Thyroid gland (tissue), 4 donors: ENCODE data around the gene BUD13. TPM values are rescaled to one million over a fixed set of nuclear protein-coding genes. Genes with fewer than 3 reads are reported as not detected.
"Not testable (repeated sequence)": the region's sequence is repeated elsewhere in the genome, so short reads cannot be mapped to it uniquely, and the experiment has no call there.

Experiments used
- DNase-seq, 2 donors: peaks; one replicate each; pipeline ENCODE4 v3.0.0-alpha.2; 2019
- H3K27ac ChIP-seq, 3 donors: fragments of 200-600 bp; sonication (generic); 1 replicate in 2 of 3; 2 replicates in 1 of 3; pipeline ENCODE4 v1.5.1; 2016 to 2019; ENCODE audit warnings: mild to moderate bottlenecking in 1 of 3, moderate library complexity in 1 of 3
- H3K27me3 ChIP-seq: fragments of 200-600 bp; sonication (generic); one replicate; pipeline ENCODE4 v1.5.1; 2019
- H3K36me3 ChIP-seq, 2 donors: fragments of 200-600 bp; sonication (generic); one replicate each; pipeline ENCODE4 v1.5.1; 2016 to 2019
- H3K4me1 ChIP-seq, 2 donors: fragments of 200-600 bp; sonication (generic); one replicate each; pipeline ENCODE4 v1.5.1; 2017 to 2019
- H3K4me3 ChIP-seq, 3 donors: fragments of 200-600 bp; sonication (generic); replicated peaks in 1 of 3; 1 replicate in 2 of 3; 2 replicates in 1 of 3; pipeline ENCODE4 v1.5.1; 2016; ENCODE audit warnings: mild to moderate bottlenecking in 1 of 3
- H3K9me3 ChIP-seq: fragments of 200-600 bp; sonication (generic); one replicate; pipeline ENCODE4 v1.5.1; 2017
- CTCF ChIP-seq, 6 experiments: fragments of 200-600 bp in 3 of 6; fragments of 450-650 bp in 3 of 6; sonication (generic) in 3 of 6; IDR thresholded peaks; one replicate each; pipeline ENCODE4 v1.5.1; 2016 to 2019; ENCODE audit warnings: antibody characterized with exemption in 6 of 6, mild to moderate bottlenecking in 2 of 6, inconsistent platforms in 1 of 6, moderate library complexity in 1 of 6
- POLR2A ChIP-seq, 2 donors: fragments of 450-650 bp; IDR thresholded peaks; one replicate each; pipeline ENCODE4 v1.6.1; 2017; ENCODE audit warnings: antibody characterized with exemption in 2 of 2, mild to moderate bottlenecking in 2 of 2, moderate library complexity in 1 of 2
- WGBS, 2 donors: methylation state at CpG; one replicate each; pipeline ENCODE4 v1.1.5; 2017; 5-methylcytosine and 5-hydroxymethylcytosine counted together
- intact Hi-C: fragments of 100-400 bp; cut with DNase I; formaldehyde crosslinking; loops from one replicate; pipeline ENCODE4 v1.15.1; 2023
- total RNA-seq, 4 donors: library from RNA; depleted of rRNA; stranded (reverse); fragments of >200 nt; gene quantifications; one replicate each; pipeline ENCODE4 v1.2.3, GENCODE V29; 2016

Gene BUD13
- total RNA-seq, 4 donors from 2014 or later = 15.2 to 18.7 (median 17.8) TPM

DNA sequence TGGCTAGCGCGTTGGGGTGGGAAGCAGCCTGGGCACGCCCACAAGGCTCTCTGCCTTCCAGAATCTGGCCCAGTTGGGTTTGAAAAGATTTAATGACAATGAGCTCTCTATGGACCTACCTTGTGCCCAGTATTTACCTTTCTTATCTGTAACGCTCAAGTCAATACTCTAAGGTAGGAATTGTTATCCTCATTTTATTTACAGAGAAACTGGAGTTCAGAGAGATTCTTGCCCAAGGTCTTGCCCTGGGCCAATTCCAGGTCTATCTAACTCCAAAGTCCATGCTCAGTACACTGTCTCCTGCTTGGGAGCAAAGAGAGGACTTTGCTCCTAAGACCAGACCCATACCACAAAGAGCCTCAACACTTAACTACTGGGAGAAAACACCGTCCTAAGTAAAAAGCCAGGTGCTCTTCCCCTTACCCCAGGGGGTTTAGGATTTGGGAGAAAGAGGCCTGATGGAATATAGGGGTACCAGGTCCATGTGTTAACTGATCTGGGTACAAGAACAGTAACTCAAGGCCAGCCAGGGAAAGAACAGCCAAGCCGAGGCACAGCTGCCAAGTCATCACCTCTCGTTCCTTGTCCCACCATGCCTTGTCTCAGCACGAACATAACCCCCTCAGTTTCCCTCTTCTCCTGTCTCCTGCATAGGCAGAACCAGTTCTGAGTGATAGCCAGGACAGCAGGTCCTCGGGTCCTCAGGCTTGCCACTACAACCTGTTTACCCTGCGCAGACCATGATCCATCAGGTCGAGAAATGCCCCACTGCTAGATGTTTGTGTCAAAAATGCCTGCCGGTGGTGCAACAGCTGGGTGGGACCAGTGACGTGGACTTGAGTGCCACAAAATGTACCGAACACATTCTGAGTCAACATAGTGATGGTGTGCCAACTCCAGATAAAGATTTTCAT lies 35.7 kb upstream of the BUD13 start:
- no peaks in the 10 kb centered on the region for H3K9me3 ChIP-seq
- no peak for TF ChIP-seq CTCF (IDR thresholded peaks at IDR 0.05)
- TF ChIP-seq POLR2A (IDR thresholded peaks at IDR 0.05) = no peak
- 89 to 94% methylated on average over 14 of the region's 14 CpGs for WGBS, 2 donors
- intact Hi-C loops = no loop called here
- H3K27me3 ChIP-seq = no peaks in the 10 kb centered on the region
- H3K4me1 ChIP-seq = peaks cover 0 to 6% of the 10 kb centered on the region in 2 donors
- H3K4me3 ChIP-seq = no peak overlapping the region
- no peaks in the 10 kb centered on the region for H3K36me3 ChIP-seq
- H3K27ac ChIP-seq = no peak overlapping the region
- no peak for DNase-seq

DNA sequence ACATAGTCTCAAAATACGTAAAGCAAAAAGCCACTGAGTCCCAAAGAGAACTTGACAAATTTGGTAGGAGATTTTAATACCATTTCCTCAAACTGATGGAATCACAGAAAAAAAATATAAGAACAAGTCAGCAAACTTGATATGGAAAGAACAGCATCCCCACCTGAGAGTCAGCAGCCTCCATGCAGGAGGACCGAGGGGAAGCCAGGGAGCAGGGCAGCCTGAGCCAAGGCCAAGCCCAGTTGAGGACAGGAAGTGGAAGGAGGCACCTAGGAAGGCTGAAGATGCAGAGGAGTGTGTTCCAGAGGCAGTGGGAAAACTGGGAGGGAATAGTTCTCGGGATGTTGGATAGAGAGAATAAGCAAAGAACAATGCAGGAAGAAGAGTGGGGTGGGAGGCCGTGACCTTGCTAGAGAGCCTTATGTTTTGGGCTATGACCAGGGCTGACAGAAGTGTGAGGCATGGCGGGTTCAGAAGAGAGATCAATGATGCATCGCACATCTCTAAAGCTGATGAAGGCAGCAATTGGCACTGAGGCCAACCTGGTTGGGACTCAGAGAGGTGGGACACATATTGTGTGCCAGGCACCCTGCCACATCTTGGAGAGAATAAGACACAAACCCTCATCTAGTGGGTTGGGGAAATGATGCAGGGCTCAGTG lies 34.9 kb upstream of the BUD13 start:
- intact Hi-C loops = no loop called here
- no peak overlapping the region for H3K27ac ChIP-seq
- TF ChIP-seq CTCF (IDR thresholded peaks at IDR 0.05) (no peak), POLR2A (IDR thresholded peaks at IDR 0.05) (no peak)
- no peak for DNase-seq
- 93 to 95% methylated on average over 6 of the region's 6 CpGs for WGBS, 2 donors
- H3K36me3 ChIP-seq = no peaks in the 10 kb centered on the region
- H3K4me1 ChIP-seq = peaks cover 0 to 6% of the 10 kb centered on the region in 2 donors
- H3K27me3 ChIP-seq = no peaks in the 10 kb centered on the region
- no peaks in the 10 kb centered on the region for H3K9me3 ChIP-seq
- H3K4me3 ChIP-seq = no peak overlapping the region

GRCh38 chr11:116804001-116804400 lies 31.2 kb upstream of the BUD13 start:
- Histone ChIP-seq H3K4me1 (peaks cover 0 to 13% of the 10 kb centered on the region in 2 donors), H3K27ac (no peak overlapping the region), H3K4me3 (no peak overlapping the region), H3K27me3 (no peaks in the 10 kb centered on the region), H3K36me3 (no peaks in the 10 kb centered on the region), H3K9me3 (no peaks in the 10 kb centered on the region)
- intact Hi-C loops = no loop called here
- TF ChIP-seq POLR2A (IDR thresholded peaks at IDR 0.05) = no peak
- TF ChIP-seq CTCF (IDR thresholded peaks at IDR 0.05) = no peak
- 46 to 56% methylated on average over 3 of the region's 3 CpGs for WGBS, 2 donors
- DNase-seq = no peak

- H3K9me3 ChIP-seq, H3K27me3 ChIP-seq, intact Hi-C loops, H3K36me3 ChIP-seq, H3K27ac ChIP-seq, H3K4me3 ChIP-seq, DNase-seq: not testable (repeated sequence)
- peaks cover 0 to 13% of the 10 kb centered on the region in 2 donors for H3K4me1 ChIP-seq
Observed at GRCh38 chr11:116801662-116802061, 28.9 kb upstream of the BUD13 start.

DNA sequence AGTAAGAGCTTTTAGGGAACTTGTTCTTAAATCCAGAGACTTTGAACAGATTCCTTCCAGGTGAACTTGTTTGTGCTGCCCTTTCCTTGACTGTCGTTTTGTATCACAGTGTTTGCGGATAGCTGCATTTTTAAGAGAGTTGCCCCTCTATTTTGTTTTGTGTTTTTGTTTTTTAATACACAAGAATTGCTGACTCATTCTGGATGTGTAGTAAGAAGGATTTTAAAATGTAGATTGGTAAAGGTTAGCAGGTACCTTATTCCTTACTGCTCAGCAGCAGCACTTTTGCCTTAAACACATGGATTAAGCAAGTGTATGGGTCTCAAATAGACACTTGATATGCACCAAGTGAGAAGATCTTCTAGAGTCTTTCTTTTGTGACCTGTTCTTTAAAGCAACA lies 27.8 kb upstream of the BUD13 start:
- Histone ChIP-seq H3K4me1 (peaks cover 0 to 6% of the 10 kb centered on the region in 2 donors), H3K36me3 (no peaks in the 10 kb centered on the region), H3K9me3 (no peaks in the 10 kb centered on the region), H3K4me3 (no peak overlapping the region), H3K27me3 (no peaks in the 10 kb centered on the region), H3K27ac (peak overlapping the region in 1 of 3 donors; percentile 39)
- no peak for DNase-seq
- 74 to 82% methylated on average over 2 of the region's 2 CpGs for WGBS, 2 donors
- TF ChIP-seq POLR2A (IDR thresholded peaks at IDR 0.05) (no peak), CTCF (IDR thresholded peaks at IDR 0.05) (no peak)
- intact Hi-C loops = no loop called here
